Osteocyte (in vitro differentiated cells): Measurements from ENCODE around the gene PBX3. TPM values are rescaled to one million over a fixed set of nuclear protein-coding genes. Genes with fewer than 3 reads are reported as not detected.

Experiments used
- DNase-seq: peaks from one replicate; pipeline ENCODE4 v3.0.0; 2021; ENCODE audit warnings: mixed read lengths; ENCODE audit not compliant: unreplicated experiment; ENCODE audit errors: extremely low spot score
- H3K27ac Mint-ChIP-seq: one replicate; pipeline ENCODE4 v1.8.0; 2021; ENCODE audit warnings: mild to moderate bottlenecking, mixed read lengths; ENCODE audit not compliant: unreplicated experiment
- H3K27me3 Mint-ChIP-seq: one replicate; pipeline ENCODE4 v1.8.0; 2021; ENCODE audit warnings: mixed read lengths; ENCODE audit not compliant: unreplicated experiment
- H3K36me3 Mint-ChIP-seq: one replicate; pipeline ENCODE4 v1.8.0; 2021; ENCODE audit warnings: mixed read lengths; ENCODE audit not compliant: unreplicated experiment
- H3K4me1 Mint-ChIP-seq: one replicate; pipeline ENCODE4 v1.8.0; 2021; ENCODE audit warnings: mixed read lengths; ENCODE audit not compliant: unreplicated experiment
- H3K4me3 Mint-ChIP-seq: one replicate; pipeline ENCODE4 v1.8.0; 2021; ENCODE audit warnings: mild to moderate bottlenecking, moderate library complexity, mixed read lengths; ENCODE audit not compliant: unreplicated experiment
- H3K9me3 Mint-ChIP-seq: one replicate; pipeline ENCODE4 v1.8.0; 2021; ENCODE audit warnings: mixed read lengths; ENCODE audit not compliant: unreplicated experiment
- total RNA-seq: library from RNA; stranded (reverse); gene quantifications from 2 replicates; pipeline ENCODE4 v1.2.1, GENCODE V29; 2021
- TF ChIP-seq, protein P1 (sequence below): fragments of 200-600 bp; sonication (generic); IDR thresholded peaks from 2 replicates; pipeline ENCODE4 v1.5.0; 2021; ENCODE audit warnings: antibody characterized with exemption, mild to moderate bottlenecking, moderate library complexity

PBX3 gene
- total RNA-seq, 1 donor from 2014 or later: 16.0 TPM

DNA sequence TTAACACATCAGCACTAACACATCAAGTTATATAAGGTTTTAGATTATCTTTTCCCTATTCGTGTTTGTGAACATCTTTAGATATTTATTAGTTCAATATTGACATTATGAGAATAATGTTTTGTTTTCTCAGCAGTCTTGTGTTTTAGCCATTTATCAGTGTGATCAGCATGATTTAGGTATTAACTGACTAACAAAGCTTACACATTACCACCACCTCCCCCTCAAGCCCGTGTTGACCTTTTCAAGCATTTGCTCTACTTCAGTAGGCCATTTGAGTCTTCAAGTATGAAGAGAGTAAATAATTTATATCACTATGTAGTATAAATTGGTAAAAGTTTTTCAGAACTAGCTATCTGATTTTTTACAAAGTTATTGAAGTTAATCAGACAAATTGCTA is 6.9 kb downstream of the PBX3 start:
- no peak overlapping the region for H3K4me3 Mint-ChIP-seq
- H3K27ac Mint-ChIP-seq: no peak overlapping the region
- H3K27me3 Mint-ChIP-seq: no peaks in the 10 kb centered on the region
- H3K4me1 Mint-ChIP-seq: peaks cover 23% of the 10 kb centered on the region
- H3K36me3 Mint-ChIP-seq: peaks cover 6% of the 10 kb centered on the region
- H3K9me3 Mint-ChIP-seq: no peaks in the 10 kb centered on the region
- TF ChIP-seq, protein P1, sequence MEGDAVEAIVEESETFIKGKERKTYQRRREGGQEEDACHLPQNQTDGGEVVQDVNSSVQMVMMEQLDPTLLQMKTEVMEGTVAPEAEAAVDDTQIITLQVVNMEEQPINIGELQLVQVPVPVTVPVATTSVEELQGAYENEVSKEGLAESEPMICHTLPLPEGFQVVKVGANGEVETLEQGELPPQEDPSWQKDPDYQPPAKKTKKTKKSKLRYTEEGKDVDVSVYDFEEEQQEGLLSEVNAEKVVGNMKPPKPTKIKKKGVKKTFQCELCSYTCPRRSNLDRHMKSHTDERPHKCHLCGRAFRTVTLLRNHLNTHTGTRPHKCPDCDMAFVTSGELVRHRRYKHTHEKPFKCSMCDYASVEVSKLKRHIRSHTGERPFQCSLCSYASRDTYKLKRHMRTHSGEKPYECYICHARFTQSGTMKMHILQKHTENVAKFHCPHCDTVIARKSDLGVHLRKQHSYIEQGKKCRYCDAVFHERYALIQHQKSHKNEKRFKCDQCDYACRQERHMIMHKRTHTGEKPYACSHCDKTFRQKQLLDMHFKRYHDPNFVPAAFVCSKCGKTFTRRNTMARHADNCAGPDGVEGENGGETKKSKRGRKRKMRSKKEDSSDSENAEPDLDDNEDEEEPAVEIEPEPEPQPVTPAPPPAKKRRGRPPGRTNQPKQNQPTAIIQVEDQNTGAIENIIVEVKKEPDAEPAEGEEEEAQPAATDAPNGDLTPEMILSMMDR: no peak
- DNase-seq: no peak

DNA sequence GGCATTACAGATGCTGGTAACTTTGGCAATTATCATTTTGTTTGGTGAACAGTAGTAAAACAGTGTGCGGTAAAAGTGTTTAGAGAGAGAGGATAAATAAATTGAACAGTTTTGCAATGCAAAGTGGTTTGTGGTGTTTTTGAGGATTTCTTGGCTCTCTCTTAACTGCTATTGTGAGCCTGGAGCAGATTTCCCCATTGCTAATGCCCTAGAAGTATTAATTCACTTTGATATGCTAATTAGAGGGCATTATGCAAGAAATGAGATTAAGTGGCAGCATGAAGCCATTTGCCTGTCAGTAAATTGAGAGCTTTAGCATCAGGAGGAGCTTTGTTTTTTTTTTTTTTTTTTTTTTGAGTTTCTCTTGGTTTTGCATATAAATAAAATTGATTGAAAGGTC is 8.2 kb downstream of the PBX3 start:
- no peak for DNase-seq
- Mint-ChIP-seq H3K4me3 (no peak overlapping the region), H3K27me3 (no peaks in the 10 kb centered on the region), H3K36me3 (peaks cover 6% of the 10 kb centered on the region), H3K4me1 (peaks cover 24% of the 10 kb centered on the region), H3K9me3 (no peaks in the 10 kb centered on the region), H3K27ac (no peak overlapping the region)
- TF ChIP-seq, protein P1: no peak

DNA sequence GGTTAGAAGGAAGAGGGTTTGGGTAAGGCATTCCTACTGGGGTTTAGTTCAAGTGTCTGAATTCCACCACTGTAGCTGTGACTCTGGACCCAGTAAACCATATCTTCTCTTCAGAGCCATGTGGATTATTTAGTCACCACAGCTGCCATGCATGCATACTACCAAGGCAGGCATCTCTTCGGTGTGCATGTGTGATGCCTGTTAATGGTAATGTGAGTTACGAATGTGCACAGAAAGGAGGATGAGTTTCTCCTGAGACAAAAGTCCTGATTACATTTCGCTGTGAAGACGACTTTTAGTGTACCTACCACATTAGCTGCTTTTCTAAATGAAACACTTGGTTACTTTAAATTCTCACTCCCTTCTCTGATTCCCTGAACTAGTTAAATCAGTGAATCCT is 9.3 kb downstream of the PBX3 start:
- H3K36me3 Mint-ChIP-seq: peaks cover 4% of the 10 kb centered on the region
- no peaks in the 10 kb centered on the region for H3K9me3 Mint-ChIP-seq
- no peak overlapping the region for H3K4me3 Mint-ChIP-seq
- no peak overlapping the region for H3K27ac Mint-ChIP-seq
- TF ChIP-seq, protein P1: no peak
- H3K4me1 Mint-ChIP-seq: peaks cover 19% of the 10 kb centered on the region
- DNase-seq: no peak
- no peaks in the 10 kb centered on the region for H3K27me3 Mint-ChIP-seq

DNA sequence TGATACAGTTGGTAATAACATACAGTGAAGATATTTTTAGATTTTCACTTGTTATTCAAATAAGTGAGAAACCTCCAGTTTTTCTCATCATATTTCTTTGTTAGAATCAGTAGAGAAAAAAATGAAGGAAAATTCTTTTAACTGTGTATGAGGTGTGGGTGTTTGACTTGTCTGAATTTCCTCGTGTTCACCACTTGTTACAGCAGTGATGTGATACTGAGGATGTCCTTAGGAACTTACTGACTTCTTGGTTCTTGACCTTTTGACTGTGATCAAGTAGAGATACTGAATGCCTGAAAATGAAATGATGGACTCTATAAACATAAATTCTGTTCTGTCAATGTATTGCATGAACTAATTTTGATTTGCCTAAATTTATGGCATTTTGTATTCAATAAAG is 10.7 kb downstream of the PBX3 start:
- Mint-ChIP-seq H3K9me3 (no peaks in the 10 kb centered on the region), H3K36me3 (peaks cover 3% of the 10 kb centered on the region), H3K4me3 (no peak overlapping the region), H3K4me1 (peaks cover 17% of the 10 kb centered on the region), H3K27ac (no peak overlapping the region), H3K27me3 (no peaks in the 10 kb centered on the region)
- DNase-seq: no peak
- TF ChIP-seq, protein P1: no peak

DNA sequence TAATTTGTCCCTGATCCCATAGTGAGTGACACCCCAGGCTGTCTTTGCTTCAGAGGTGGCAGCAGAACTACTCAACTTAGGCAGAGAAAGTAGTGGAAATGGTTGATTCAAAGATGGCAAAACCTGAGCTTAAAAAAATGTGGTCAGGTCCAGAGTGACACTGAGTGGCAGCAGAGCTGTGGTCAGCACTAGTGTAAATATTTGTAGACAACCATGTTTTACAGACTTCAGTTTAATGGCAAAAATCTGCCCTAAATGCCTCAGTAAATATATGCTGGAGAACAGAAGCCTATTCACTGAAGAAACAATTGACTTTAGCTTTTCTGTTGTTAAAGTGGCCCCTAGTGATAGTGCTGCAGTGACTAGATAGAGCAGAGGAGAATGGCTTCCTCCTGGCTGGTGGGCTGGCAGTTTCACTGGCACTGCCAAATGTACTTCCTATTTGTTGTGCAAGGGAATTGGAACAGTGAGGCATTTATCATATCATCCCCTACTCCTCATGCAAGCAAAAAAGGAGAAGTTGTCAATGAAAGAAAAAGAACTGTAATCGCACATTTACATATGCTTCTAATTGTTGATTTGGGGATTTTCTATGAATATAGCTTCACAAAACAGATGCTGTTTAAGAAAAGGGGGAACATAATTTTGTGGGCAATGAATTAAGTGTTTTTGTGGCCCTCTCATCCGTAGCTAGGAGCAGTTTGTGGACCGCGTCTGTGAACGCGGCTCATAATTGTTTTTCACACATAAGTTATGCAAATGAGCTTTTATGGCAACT is 12.0 kb downstream of the PBX3 start:
- Mint-ChIP-seq H3K4me1 (peaks cover 30% of the 10 kb centered on the region), H3K4me3 (peak overlapping the region; percentile 56), H3K27me3 (no peaks in the 10 kb centered on the region), H3K27ac (no peak overlapping the region), H3K9me3 (no peaks in the 10 kb centered on the region), H3K36me3 (peaks cover 3% of the 10 kb centered on the region)
- no peak for DNase-seq
- TF ChIP-seq, protein P1: no peak
